Activated CD4-positive, CD25-positive, alpha-beta regulatory T cell treated with anti-CD3 and anti-CD28 coated beads, Interleukin-2, amount 50 U/mL, for 72 hours (primary cell): Measurements from ENCODE around the gene KIF12.
"Not testable (repeated sequence)": the region's sequence is repeated elsewhere in the genome, so short reads cannot be mapped to it uniquely, and the experiment has no call there.

Source experiments
- DNase-seq: peaks from one replicate; pipeline ENCODE4 v3.0.0; 2021

Gene KIF12

GRCh38 chr9:114098936-114099668 is at the start of gene KIF12:
Gene KIF12, minus strand, starts transcription at chr9:114099292. Its CDS starts 16 bp downstream, at chr9:114099276.
- no peak for DNase-seq

- no peak for DNase-seq
These were observed 47.6 kb upstream of the KIF12 start for GRCh38 chr9:114146735-114147134.

- DNase-seq, result no peak
These were observed 44.1 kb upstream of the KIF12 start for GRCh38 chr9:114143234-114143633.

GRCh38 chr9:114141553-114142402 is 42.7 kb upstream of the KIF12 start:
- DNase-seq, result no peak

GRCh38 chr9:114140850-114141249 is 41.8 kb upstream of the KIF12 start:
- DNase-seq, result no peak

- no peak for DNase-seq
These were observed 41.3 kb upstream of the KIF12 start for GRCh38 chr9:114140401-114140800.

- no peak for DNase-seq
These were observed 40.0 kb upstream of the KIF12 start for GRCh38 chr9:114139071-114139470.

- no peak for DNase-seq
These were observed 39.5 kb upstream of the KIF12 start for GRCh38 chr9:114138552-114138971.

- DNase-seq, result no peak
These were observed 38.7 kb upstream of the KIF12 start for GRCh38 chr9:114137831-114138230.

GRCh38 chr9:114134827-114135396 is 35.8 kb upstream of the KIF12 start:
- no peak for DNase-seq

GRCh38 chr9:114132550-114132918 is 33.4 kb upstream of the KIF12 start:
- DNase-seq, result no peak

- DNase-seq, result no peak
These were observed 32.9 kb upstream of the KIF12 start for GRCh38 chr9:114131808-114132549.

GRCh38 chr9:114130624-114131277 is 31.7 kb upstream of the KIF12 start:
- DNase-seq, result no peak

GRCh38 chr9:114130141-114130540 is 31.0 kb upstream of the KIF12 start:
- DNase-seq, result no peak

GRCh38 chr9:114128759-114129158 is 29.7 kb upstream of the KIF12 start:
- DNase-seq, result not testable (repeated sequence)

GRCh38 chr9:114126247-114127060 is 27.4 kb upstream of the KIF12 start:
- DNase-seq, result no peak

GRCh38 chr9:114125476-114126013 is 26.5 kb upstream of the KIF12 start:
- DNase-seq, result no peak

GRCh38 chr9:114124666-114125475 is 25.8 kb upstream of the KIF12 start:
- no peak for DNase-seq

GRCh38 chr9:114124138-114124537 is 25.0 kb upstream of the KIF12 start:
- DNase-seq, result no peak
